ENCODE data around the gene PAM.

DNA sequence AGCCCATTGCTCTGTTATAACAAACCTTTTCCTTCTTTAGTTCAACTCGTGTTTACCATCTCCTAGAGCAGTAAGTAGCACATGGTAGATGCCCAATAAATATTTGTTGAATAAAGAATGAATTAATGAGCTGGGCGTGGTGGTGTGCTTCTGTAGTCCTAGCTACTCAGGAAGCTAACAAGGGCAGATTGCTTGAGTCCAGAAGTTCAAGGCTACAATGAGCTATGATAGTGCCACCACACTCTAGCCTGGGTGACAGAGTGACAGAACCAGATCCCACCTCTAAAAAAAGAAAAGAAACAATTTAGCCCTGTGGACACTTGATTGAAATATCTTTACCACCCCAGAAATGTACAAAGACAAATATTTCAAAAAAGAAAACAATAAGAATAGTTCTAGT lies 14.6 kb upstream of the PAM start:
- TF ChIP-seq, protein P1, sequence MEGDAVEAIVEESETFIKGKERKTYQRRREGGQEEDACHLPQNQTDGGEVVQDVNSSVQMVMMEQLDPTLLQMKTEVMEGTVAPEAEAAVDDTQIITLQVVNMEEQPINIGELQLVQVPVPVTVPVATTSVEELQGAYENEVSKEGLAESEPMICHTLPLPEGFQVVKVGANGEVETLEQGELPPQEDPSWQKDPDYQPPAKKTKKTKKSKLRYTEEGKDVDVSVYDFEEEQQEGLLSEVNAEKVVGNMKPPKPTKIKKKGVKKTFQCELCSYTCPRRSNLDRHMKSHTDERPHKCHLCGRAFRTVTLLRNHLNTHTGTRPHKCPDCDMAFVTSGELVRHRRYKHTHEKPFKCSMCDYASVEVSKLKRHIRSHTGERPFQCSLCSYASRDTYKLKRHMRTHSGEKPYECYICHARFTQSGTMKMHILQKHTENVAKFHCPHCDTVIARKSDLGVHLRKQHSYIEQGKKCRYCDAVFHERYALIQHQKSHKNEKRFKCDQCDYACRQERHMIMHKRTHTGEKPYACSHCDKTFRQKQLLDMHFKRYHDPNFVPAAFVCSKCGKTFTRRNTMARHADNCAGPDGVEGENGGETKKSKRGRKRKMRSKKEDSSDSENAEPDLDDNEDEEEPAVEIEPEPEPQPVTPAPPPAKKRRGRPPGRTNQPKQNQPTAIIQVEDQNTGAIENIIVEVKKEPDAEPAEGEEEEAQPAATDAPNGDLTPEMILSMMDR (IDR thresholded peaks at IDR 0.05), result no peak
- no peak for TF ChIP-seq POLR2A (IDR thresholded peaks at IDR 0.05)
- no peak for TF ChIP-seq POLR2AphosphoS5 (IDR thresholded peaks at IDR 0.05)

All from breast epithelium (tissue), 3 donors.